Body of pancreas (tissue), 4 donors: ENCODE measurements around the gene B3GALNT1. TPM values are rescaled to one million over a fixed set of nuclear protein-coding genes. Genes with fewer than 3 reads are reported as not detected.

Experiments
- ATAC-seq: fragments of 150-250 bp; one replicate; pipeline ENCODE4 v1.9.1; 2016
- DNase-seq, 4 donors: peaks; one replicate each; pipeline ENCODE4 v3.0.0-alpha.2; 2019
- H3K27ac ChIP-seq, 4 donors: fragments of 200-600 bp; sonication (generic); 1 replicate in 3 of 4; 2 replicates in 1 of 4; pipeline versions ENCODE4 v1.5.1 to v1.6.1; 2016 to 2019; ENCODE audit warnings: mild to moderate bottlenecking in 1 of 4, mixed read lengths in 1 of 4, moderate library complexity in 1 of 4
- H3K27me3 ChIP-seq, 2 donors: fragments of 200-600 bp; sonication (generic); one replicate each; pipeline ENCODE4 v1.6.0; 2016; ENCODE audit warnings: mild to moderate bottlenecking in 1 of 2
- H3K36me3 ChIP-seq, 2 donors: fragments of 200-600 bp; sonication (generic); replicated peaks in 1 of 2; 2 replicates each; pipeline ENCODE4 v1.5.1; 2016; ENCODE audit warnings: low read depth in 2 of 2; ENCODE audit not compliant: insufficient read depth in 1 of 2
- H3K4me1 ChIP-seq: fragments of 200-600 bp; sonication (generic); one replicate; pipeline ENCODE4 v1.6.0; 2016
- H3K4me3 ChIP-seq, 2 donors: fragments of 200-600 bp; sonication (generic); 1 replicate in 1 of 2; 2 replicates in 1 of 2; pipeline ENCODE4 v1.5.1; 2016 to 2019
- H3K9me3 ChIP-seq, 3 donors: fragments of 200-600 bp; sonication (generic); 1 replicate in 2 of 3; 2 replicates in 1 of 3; pipeline ENCODE4 v1.5.1; 2016
- POLR2A ChIP-seq, 3 donors: fragments of 450-650 bp; IDR thresholded peaks; one replicate each; pipeline ENCODE4 v1.6.1; 2016; ENCODE audit warnings: antibody characterized with exemption in 3 of 3, mild to moderate bottlenecking in 2 of 3
- WGBS, 2 donors: methylation state at CpG; one replicate each; pipeline ENCODE4 v1.1.5; 2017; 5-methylcytosine and 5-hydroxymethylcytosine counted together
- intact Hi-C: fragments of 100-400 bp; cut with DNase I; formaldehyde crosslinking; loops from one replicate; pipeline ENCODE4 v1.15.1; 2023
- total RNA-seq, 2 donors: library from RNA; depleted of rRNA; stranded (reverse); fragments of >200 nt; gene quantifications; one replicate each; pipeline ENCODE4 v1.1.0, GENCODE V29; 2016
- TF ChIP-seq, protein P1 (sequence below), 7 experiments: fragments of 450-650 bp in 4 of 7; fragments of 200-600 bp in 3 of 7; sonication (generic) in 3 of 7; IDR thresholded peaks; one replicate each; pipeline ENCODE4 v1.5.1; 2016 to 2019; ENCODE audit warnings: antibody characterized with exemption in 7 of 7

Gene B3GALNT1
- total RNA-seq, 2 donors from 2014 or later: 4.6 to 7.0 TPM

DNA sequence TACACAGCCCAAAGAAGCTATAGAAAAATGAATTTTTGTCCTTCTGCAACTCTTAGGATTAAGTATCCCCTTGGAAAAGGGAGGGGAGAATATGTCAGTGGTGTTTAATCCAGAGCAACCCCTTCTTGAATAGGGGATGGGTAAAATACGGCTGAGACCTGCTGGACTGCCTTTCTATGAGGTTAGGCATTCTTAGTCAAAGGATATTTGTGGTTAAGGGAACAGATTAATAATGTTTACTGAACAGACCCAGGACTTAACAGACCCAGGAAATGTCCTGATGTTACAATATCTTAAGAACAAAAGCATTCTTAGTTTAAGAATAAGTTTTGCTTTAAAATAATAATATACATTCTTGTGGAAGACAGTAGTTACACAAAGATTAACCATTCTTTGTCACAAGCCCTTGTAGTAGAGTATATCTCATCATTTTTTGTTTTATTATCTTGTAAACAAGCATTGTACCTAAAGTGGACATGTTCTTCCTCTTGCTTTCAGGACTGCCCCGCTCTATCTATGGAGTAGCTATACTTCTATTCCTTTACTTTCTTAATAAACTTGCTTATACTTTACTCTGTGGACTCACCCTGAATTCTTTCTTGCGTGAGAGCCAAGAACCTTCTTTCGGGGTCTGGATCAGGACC is 43.8 kb upstream of the B3GALNT1 start:
- Histone ChIP-seq H3K27me3 (no peaks in the 10 kb centered on the region), H3K36me3 (no peaks in the 10 kb centered on the region), H3K4me3 (no peak overlapping the region), H3K9me3 (no peaks in the 10 kb centered on the region), H3K4me1 (no peaks in the 10 kb centered on the region), H3K27ac (no peak overlapping the region)
- intact Hi-C loops: no loop called here
- WGBS, 2 donors: 79 to 91% methylated on average over 4 of the region's 4 CpGs
- no peak for ATAC-seq
- DNase-seq: no peak
- no peak for TF ChIP-seq POLR2A (IDR thresholded peaks at IDR 0.05)
- TF ChIP-seq, protein P1, sequence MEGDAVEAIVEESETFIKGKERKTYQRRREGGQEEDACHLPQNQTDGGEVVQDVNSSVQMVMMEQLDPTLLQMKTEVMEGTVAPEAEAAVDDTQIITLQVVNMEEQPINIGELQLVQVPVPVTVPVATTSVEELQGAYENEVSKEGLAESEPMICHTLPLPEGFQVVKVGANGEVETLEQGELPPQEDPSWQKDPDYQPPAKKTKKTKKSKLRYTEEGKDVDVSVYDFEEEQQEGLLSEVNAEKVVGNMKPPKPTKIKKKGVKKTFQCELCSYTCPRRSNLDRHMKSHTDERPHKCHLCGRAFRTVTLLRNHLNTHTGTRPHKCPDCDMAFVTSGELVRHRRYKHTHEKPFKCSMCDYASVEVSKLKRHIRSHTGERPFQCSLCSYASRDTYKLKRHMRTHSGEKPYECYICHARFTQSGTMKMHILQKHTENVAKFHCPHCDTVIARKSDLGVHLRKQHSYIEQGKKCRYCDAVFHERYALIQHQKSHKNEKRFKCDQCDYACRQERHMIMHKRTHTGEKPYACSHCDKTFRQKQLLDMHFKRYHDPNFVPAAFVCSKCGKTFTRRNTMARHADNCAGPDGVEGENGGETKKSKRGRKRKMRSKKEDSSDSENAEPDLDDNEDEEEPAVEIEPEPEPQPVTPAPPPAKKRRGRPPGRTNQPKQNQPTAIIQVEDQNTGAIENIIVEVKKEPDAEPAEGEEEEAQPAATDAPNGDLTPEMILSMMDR (IDR thresholded peaks at IDR 0.05): no peak

DNA sequence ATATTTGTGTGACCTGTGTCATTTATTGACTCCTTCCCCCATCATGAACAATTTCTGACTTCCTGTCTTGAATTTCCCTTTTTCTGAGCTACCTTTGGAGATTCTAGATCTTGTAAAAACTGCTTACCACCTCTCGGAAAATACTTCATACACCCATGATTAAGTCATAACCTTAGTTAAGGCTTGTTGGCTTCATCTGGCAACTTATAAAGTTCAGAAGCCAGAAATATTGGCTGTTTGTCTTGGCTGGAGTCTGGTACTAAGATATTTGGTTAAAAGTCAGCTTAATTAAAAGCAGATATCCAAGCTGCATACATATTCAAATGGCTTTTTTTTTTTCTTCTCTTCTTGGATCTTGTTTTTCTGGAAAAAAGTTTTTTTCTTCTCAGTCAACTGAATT is 37.3 kb upstream of the B3GALNT1 start:
- DNase-seq: no peak
- Histone ChIP-seq H3K27me3 (no peaks in the 10 kb centered on the region), H3K4me1 (no peaks in the 10 kb centered on the region), H3K27ac (no peak overlapping the region), H3K4me3 (no peak overlapping the region), H3K36me3 (no peaks in the 10 kb centered on the region), H3K9me3 (no peaks in the 10 kb centered on the region)
- WGBS, 2 donors: 39 to 48% methylated on average over 1 of the region's 1 CpG
- ATAC-seq: no peak
- intact Hi-C loops: no loop called here
- TF ChIP-seq, protein P1 (IDR thresholded peaks at IDR 0.05): no peak
- no peak for TF ChIP-seq POLR2A (IDR thresholded peaks at IDR 0.05)

DNA sequence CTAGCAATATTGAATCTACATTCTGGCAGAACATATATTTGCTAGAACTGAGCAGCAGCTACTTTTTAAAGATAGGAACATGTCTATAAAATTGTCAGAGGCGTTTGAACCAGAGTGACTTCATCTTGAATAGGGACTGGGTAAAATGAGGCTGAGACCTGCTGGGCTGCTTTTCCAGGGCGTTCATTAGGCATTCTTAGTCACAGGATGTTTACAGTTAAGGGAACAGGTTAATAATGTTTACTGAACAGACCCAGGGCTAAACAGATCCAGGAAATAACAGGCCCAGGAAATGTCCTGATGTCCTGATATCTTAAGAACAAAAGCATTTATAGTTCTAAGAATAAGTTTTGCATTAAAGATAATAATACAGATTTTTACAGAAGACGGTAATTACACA is 34.5 kb upstream of the B3GALNT1 start:
- no peaks in the 10 kb centered on the region for H3K27me3 ChIP-seq
- ATAC-seq (no peak), DNase-seq (no peak)
- no peaks in the 10 kb centered on the region for H3K4me1 ChIP-seq
- no peaks in the 10 kb centered on the region for H3K36me3 ChIP-seq
- 68 to 72% methylated on average over 3 of the region's 3 CpGs for WGBS, 2 donors
- no peaks in the 10 kb centered on the region for H3K9me3 ChIP-seq
- H3K27ac ChIP-seq: no peak overlapping the region
- TF ChIP-seq, protein P1 (IDR thresholded peaks at IDR 0.05): no peak
- no peak for TF ChIP-seq POLR2A (IDR thresholded peaks at IDR 0.05)
- intact Hi-C loops: no loop called here
- no peak overlapping the region for H3K4me3 ChIP-seq

DNA sequence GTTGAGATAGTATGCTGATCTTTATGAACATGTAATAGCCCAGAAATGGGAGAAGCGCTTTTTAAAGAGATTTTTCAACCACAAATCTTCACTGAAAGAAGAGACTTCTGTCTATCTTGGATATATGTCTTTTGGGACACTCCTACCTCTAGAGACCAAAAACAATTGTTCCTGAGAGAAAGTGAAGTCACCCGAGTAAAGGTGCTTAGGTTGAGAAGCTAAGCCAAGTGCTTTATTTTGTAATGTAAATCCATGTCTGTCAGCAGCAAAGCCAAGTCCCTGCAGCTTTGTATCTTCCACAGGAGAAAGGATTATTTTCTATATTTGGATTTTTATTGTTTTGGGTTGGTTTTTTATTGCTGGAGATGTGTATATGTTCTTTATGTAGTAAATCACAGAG is 32.1 kb upstream of the B3GALNT1 start:
- Histone ChIP-seq H3K9me3 (no peaks in the 10 kb centered on the region), H3K27me3 (no peaks in the 10 kb centered on the region), H3K36me3 (no peaks in the 10 kb centered on the region), H3K4me1 (no peaks in the 10 kb centered on the region), H3K4me3 (no peak overlapping the region), H3K27ac (no peak overlapping the region)
- intact Hi-C loops: no loop called here
- no peak for TF ChIP-seq POLR2A (IDR thresholded peaks at IDR 0.05)
- TF ChIP-seq, protein P1 (IDR thresholded peaks at IDR 0.05): no peak
- DNase-seq: no peak
- 80 to 82% methylated on average over 2 of the region's 2 CpGs for WGBS, 2 donors
- ATAC-seq: no peak

DNA sequence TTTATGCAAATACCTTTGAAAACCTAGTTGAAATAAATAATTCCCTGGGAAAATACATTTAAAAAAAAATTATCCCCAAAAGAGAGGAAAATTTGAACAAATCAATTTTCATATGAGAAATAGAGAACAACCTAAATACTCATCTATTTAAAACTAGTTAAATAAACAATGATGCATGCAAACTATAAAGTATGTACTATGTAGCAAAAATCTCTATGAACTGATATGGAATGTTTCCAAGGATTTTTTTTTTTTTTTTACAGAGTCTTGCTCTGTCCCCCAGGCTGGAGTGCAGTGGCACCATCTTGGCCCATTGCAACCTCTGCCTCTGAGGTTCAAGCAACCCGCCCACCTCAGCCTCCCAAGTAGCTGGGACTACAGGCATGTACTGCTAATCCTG is 27.2 kb upstream of the B3GALNT1 start:
- H3K27me3 ChIP-seq: no peaks in the 10 kb centered on the region
- WGBS, 2 donors: 90 to 95% methylated on average over 1 of the region's 1 CpG
- no peak overlapping the region for H3K27ac ChIP-seq
- intact Hi-C loops: no loop called here
- no peak for DNase-seq
- H3K4me3 ChIP-seq: no peak overlapping the region
- ATAC-seq: no peak
- no peaks in the 10 kb centered on the region for H3K9me3 ChIP-seq
- no peaks in the 10 kb centered on the region for H3K36me3 ChIP-seq
- no peaks in the 10 kb centered on the region for H3K4me1 ChIP-seq
- TF ChIP-seq, protein P1 (IDR thresholded peaks at IDR 0.05): no peak
- no peak for TF ChIP-seq POLR2A (IDR thresholded peaks at IDR 0.05)
